Gastrocnemius medialis (tissue), 4 donors: ENCODE results near the gene PRKD1.

Experiments used
- CTCF ChIP-seq, 5 experiments: fragments of 450-650 bp in 3 of 5; fragments of 200-600 bp in 2 of 5; sonication (generic) in 2 of 5; IDR thresholded peaks in 4 of 5; conservative IDR thresholded peaks in 1 of 5; 1 replicate in 4 of 5; 2 replicates in 1 of 5; pipeline ENCODE4 v1.5.1; 2016 to 2019; ENCODE audit warnings: antibody characterized with exemption in 5 of 5, mild to moderate bottlenecking in 3 of 5, moderate library complexity in 3 of 5
- POLR2A ChIP-seq, 2 donors: fragments of 450-650 bp; IDR thresholded peaks; one replicate each; pipeline ENCODE4 v1.6.1; 2017; ENCODE audit warnings: antibody characterized with exemption in 2 of 2, mild to moderate bottlenecking in 2 of 2, moderate library complexity in 2 of 2

GRCh38 chr14:29851397-29851796, 76.2 kb downstream of the PRKD1 start:
- TF ChIP-seq CTCF (IDR thresholded peaks at IDR 0.05 in 4 of 5, conservative IDR thresholded peaks at IDR 0.05 in 1 of 5) (no peak), POLR2A (IDR thresholded peaks at IDR 0.05) (no peak)
